ENCODE measurements around the gene RPP38. TPM values are rescaled to one million over a fixed set of nuclear protein-coding genes. Genes with fewer than 3 reads are reported as not detected.

The RPP38 gene
- polyA plus RNA-seq, 1 experiment = 20.8 TPM

DNA sequence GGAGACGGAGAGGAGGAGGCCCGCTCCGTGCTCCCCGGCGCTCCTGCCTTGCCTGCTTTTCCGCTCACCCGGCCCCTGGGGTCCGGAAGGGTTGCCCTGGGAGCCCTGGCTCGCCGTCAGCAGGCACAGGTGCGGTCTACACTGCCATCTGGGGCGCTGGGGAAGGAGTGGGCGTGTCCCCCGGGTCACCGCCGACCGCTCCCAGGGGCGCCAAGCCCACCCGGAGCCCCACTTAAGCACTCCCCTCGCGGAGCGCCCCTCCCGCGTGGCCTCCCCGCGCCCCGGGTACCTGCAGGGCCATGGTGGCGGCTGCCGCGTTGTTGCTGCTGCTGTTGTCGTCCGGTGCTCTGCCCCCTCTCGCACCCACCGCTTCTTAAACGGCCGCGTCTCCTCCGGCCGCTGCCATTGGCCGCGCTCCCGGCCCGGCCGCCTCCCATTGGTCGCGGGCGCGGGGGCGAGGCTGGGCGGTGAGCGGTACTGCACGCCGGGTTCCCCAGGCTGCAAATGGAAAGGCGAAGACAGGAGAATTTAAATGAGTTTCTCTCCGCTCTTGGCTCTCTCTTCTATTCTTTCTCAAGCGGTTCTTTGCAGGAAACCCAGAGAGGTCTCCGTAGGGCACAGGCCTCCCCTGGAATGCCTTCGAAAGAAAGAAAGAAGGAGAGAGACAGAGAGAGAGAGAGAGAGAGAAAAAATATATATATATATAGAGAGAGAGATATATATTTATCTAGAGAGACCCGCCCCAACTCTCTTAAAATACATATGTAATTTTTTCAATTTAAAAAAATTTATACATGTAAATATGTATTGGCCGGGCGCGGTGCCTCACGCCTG lies 8.5 kb upstream of the RPP38 start, which contains the start of gene ACBD7:
TSS of gene ACBD7 (minus strand) at position 349 of the 834 bp plus-strand sequence. CDS start at position 301, 48 bp downstream.
- ChIA-PET POLR2A (no interaction called here), CTCF (no interaction called here)
- peak; percentile 21 for DNase-seq (ENCODE audit: low read depth, low spot score)
- Histone ChIP-seq H3K9me3 (ENCODE audit: control insufficient read depth, insufficient read depth, low read length) (no peaks in the 10 kb centered on the region; the same call in 1 of the 2 replicates), H3K27ac (ENCODE audit: low read depth, low read length) (no peak within 1 kb of the TSS), H3K27me3 (ENCODE audit: control insufficient read depth, insufficient read depth, low read length) (peaks cover 4% of the 10 kb centered on the region), H3K4me3 (ENCODE audit: low read depth, low read length) (peak within 1 kb of the TSS; percentile 66)
- TF ChIP-seq, protein P1, sequence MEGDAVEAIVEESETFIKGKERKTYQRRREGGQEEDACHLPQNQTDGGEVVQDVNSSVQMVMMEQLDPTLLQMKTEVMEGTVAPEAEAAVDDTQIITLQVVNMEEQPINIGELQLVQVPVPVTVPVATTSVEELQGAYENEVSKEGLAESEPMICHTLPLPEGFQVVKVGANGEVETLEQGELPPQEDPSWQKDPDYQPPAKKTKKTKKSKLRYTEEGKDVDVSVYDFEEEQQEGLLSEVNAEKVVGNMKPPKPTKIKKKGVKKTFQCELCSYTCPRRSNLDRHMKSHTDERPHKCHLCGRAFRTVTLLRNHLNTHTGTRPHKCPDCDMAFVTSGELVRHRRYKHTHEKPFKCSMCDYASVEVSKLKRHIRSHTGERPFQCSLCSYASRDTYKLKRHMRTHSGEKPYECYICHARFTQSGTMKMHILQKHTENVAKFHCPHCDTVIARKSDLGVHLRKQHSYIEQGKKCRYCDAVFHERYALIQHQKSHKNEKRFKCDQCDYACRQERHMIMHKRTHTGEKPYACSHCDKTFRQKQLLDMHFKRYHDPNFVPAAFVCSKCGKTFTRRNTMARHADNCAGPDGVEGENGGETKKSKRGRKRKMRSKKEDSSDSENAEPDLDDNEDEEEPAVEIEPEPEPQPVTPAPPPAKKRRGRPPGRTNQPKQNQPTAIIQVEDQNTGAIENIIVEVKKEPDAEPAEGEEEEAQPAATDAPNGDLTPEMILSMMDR (IDR thresholded peaks at IDR 0.05; ENCODE audit: low read depth, low read length) = peak; percentile 33; the same call in 1 of the 2 replicates

DNA sequence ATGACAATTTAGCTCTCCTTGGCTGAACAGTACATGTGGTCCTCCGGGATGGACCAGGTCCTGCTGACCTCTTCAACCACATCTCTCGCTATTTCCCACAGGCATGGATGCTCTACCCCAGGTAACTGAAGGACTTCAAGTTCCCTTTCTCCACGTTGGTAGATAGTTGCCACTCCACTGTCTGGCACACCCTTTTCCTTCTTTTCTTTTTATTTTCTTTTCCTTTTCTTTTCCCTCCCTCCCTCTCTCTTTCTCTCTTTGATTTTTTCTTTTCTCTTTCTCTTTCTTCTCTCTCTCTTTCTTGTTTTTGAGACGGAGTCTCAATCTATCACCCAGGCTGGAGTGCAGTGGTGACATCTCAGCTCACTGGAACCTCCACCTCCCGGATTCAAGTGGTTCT lies 5.7 kb upstream of the RPP38 start:
- CTCF ChIA-PET = no interaction called here
- POLR2A ChIA-PET = interaction anchor here (0.6 kb wide), 1 partner anchor 9 kb away, joined by 3 read pairs; no protein-coding TSS in a partner anchor

DNA sequence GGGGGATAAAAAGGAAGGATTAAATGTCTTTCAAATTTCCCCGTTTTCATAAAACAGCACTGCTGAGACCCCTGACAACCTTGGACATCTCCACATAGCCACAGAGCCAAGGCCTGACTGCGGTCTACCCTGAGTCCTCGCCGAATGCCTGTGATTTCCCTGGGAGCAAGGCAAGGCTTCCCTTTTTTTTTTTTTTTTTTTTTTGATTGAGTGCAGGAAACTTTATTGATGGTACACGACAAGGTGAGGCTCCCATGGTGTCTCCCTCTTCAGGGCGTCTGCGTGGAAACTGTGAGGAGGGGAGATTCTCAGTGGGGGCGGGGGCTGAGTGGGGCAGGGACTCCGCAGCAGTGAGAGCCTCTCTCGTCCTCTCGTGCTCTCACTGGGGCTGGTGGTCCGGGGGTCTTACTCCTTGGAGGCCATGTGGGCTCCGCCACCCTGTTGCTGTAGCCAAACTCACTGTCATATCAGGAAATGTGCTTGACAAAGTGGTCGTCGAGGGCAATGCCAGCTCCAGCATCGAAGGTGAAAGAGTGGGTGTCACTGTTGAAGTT lies 4.2 kb upstream of the RPP38 start:
- ChIA-PET CTCF (no interaction called here), POLR2A (no interaction called here)
- H3K4me3 ChIP-seq (ENCODE audit: low read depth, low read length) = no peak overlapping the region
- TF ChIP-seq, protein P1 (IDR thresholded peaks at IDR 0.05; ENCODE audit: low read depth, low read length) = no peak
- H3K27ac ChIP-seq (ENCODE audit: low read depth, low read length) = no peak overlapping the region
- H3K9me3 ChIP-seq (ENCODE audit: control insufficient read depth, insufficient read depth, low read length) = no peaks in the 10 kb centered on the region; the same call in 1 of the 2 replicates
- DNase-seq (ENCODE audit: low read depth, low spot score) = no peak
- peaks cover 4% of the 10 kb centered on the region for H3K27me3 ChIP-seq (ENCODE audit: control insufficient read depth, insufficient read depth, low read length)

More for the DNA sequence above, 5.7 kb upstream of the RPP38 start:
- no peak for DNase-seq (ENCODE audit: low read depth, low spot score)
- no peaks in the 10 kb centered on the region; the same call in 1 of the 2 replicates for H3K9me3 ChIP-seq (ENCODE audit: control insufficient read depth, insufficient read depth, low read length)
- H3K27ac ChIP-seq (ENCODE audit: low read depth, low read length) = no peak overlapping the region
- H3K27me3 ChIP-seq (ENCODE audit: control insufficient read depth, insufficient read depth, low read length) = peaks cover 4% of the 10 kb centered on the region
- no peak overlapping the region for H3K4me3 ChIP-seq (ENCODE audit: low read depth, low read length)
- TF ChIP-seq, protein P1 (IDR thresholded peaks at IDR 0.05; ENCODE audit: low read depth, low read length) = no peak

DNA sequence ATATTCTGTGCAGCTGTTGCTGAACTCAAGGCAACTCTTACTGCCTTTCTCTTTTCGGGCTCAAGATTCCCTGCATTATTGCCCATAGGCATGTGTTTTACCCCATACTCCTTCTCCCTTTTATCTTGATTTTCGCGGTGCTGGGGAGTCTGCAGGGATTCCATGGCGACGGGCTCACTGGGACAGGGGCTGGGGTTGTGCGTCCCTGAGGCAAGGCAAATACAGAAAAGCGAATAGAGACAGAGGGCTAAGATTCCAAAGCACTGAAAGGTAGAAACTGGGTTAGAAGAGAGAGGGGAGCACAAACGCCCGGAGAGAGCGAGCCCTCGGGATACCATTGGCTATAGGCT lies 519 bp upstream of the RPP38 start:
- POLR2A ChIA-PET = no interaction called here
- CTCF ChIA-PET = interaction anchor here (1.1 to 1.4 kb wide), 3 partner anchors 8 to 13 kb away, joined by 3 to 4 read pairs (median 3); no protein-coding TSS in a partner anchor
- TF ChIP-seq, protein P1 (IDR thresholded peaks at IDR 0.05; ENCODE audit: low read depth, low read length) = no peak

DNA sequence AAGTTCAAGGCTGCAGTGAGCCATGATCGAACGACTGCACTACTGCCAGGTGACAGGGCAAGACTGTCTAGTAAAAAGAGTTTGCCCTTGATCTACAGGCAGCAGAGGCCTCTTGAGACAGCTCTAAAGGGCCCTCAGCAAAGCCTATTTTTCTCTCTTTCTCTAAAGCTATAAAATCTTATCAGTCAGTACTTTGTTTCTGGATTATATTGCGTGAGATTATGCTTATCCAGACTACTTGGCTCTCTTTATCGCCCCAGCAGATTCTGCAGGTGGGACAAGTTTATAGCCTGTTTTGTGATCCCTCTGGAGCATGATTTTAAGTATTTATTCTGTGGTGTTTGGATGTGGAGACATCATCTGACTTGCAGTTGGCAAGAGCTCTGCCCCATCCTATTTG lies 2.7 kb downstream of the RPP38 start:
- no peak for DNase-seq (ENCODE audit: low read depth, low spot score)
- CTCF ChIA-PET = interaction anchor here (1.1 kb wide), 1 partner anchor 69 kb away, joined by 4 read pairs; the partner anchor contains the start of gene NMT2
- Histone ChIP-seq H3K27me3 (ENCODE audit: control insufficient read depth, insufficient read depth, low read length) (no peaks in the 10 kb centered on the region), H3K9me3 (ENCODE audit: control insufficient read depth, insufficient read depth, low read length) (no peaks in the 10 kb centered on the region; the same call in 1 of the 2 replicates), H3K4me3 (ENCODE audit: low read depth, low read length) (no peak overlapping the region), H3K27ac (ENCODE audit: low read depth, low read length) (no peak overlapping the region)
- POLR2A ChIA-PET = no interaction called here
- TF ChIP-seq, protein P1 (IDR thresholded peaks at IDR 0.05; ENCODE audit: low read depth, low read length) = no peak

More for the DNA sequence above, 519 bp upstream of the RPP38 start:
- no peak for DNase-seq (ENCODE audit: low read depth, low spot score)
- peaks cover 4% of the 10 kb centered on the region for H3K27me3 ChIP-seq (ENCODE audit: control insufficient read depth, insufficient read depth, low read length)
- H3K4me3 ChIP-seq (ENCODE audit: low read depth, low read length) = peak overlapping the region; percentile 87
- H3K27ac ChIP-seq (ENCODE audit: low read depth, low read length) = peak overlapping the region; percentile 97
- H3K9me3 ChIP-seq (ENCODE audit: control insufficient read depth, insufficient read depth, low read length) = no peaks in the 10 kb centered on the region; the same call in 1 of the 2 replicates
